Upper lobe of right lung (tissue), 1 donor: Measurements from ENCODE around the gene PCDHGA9. TPM values are rescaled to one million over a fixed set of nuclear protein-coding genes. Genes with fewer than 3 reads are reported as not detected.
"Not testable (repeated sequence)": the region's sequence is repeated elsewhere in the genome, so short reads cannot be mapped to it uniquely, and the experiment has no call there.

ENCODE experiments used
- ATAC-seq: fragments of 200-7000 bp; cut with Tn5 transposase; one replicate; pipeline ENCODE4 v1.9.1; 2020; ENCODE audit warnings: mild to moderate bottlenecking, moderate library complexity
- DNase-seq: peaks from one replicate; pipeline ENCODE4 v3.0.0-alpha.2; 2020
- H3K27ac ChIP-seq: fragments of 200-600 bp; one replicate; pipeline ENCODE4 v1.8.0; 2022
- H3K27me3 ChIP-seq: fragments of 200-600 bp; one replicate; pipeline ENCODE4 v1.8.0; 2022; ENCODE audit warnings: mild to moderate bottlenecking
- H3K36me3 ChIP-seq: fragments of 200-600 bp; one replicate; pipeline ENCODE4 v1.8.0; 2022
- H3K4me1 ChIP-seq: fragments of 200-600 bp; one replicate; pipeline ENCODE4 v1.8.0; 2022
- H3K4me3 ChIP-seq: fragments of 200-600 bp; one replicate; pipeline ENCODE4 v1.8.0; 2022; ENCODE audit warnings: mild to moderate bottlenecking
- H3K9me3 ChIP-seq: fragments of 200-600 bp; one replicate; pipeline ENCODE4 v1.8.0; 2022
- intact Hi-C: fragments of 100-400 bp; cut with DNase I; formaldehyde crosslinking; loops from one replicate; pipeline ENCODE4 v1.11.0; 2022
- total RNA-seq: library from RNA; stranded (reverse); fragmentation: NEBNext Ultra II Directional; extraction: Animal tissue kit (Norgen Biotek cat#: 25700); gene quantifications from one replicate; pipeline ENCODE4 v1.2.1, GENCODE V29; 2021
- TF ChIP-seq, protein P1 (sequence below): fragments of 200-600 bp; IDR thresholded peaks from one replicate; pipeline ENCODE4 v1.8.0; 2022; ENCODE audit warnings: antibody characterized with exemption
- donor health status: DM: no; HTN: yes; CAD: no; lungs with severe emphysema.

Gene PCDHGA9
- total RNA-seq, 1 donor from 2014 or later, result 5.4 TPM

DNA sequence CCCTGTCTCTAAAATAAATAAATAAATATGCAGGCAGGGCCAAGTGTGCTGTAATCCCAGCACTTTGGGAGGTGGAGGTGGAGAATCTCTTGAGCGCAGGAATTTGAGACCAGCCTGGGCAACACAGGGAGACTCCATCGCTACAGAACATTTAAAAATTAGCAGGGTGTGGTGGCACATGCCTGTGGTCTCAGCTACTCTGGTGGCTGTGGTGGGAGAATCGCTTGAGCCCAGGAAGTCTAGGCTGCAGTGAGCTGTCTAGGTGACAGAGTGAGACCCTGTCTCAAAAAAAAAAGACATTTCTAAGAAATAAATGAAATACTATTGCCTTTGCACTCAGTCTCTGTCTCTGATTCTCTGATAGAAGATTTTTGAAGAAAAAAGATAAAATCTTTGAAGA is 9.0 kb downstream of the PCDHGA9 start:
- intact Hi-C loops, result no loop called here
- Histone ChIP-seq H3K4me1 (no peaks in the 10 kb centered on the region), H3K9me3 (peaks cover 49% of the 10 kb centered on the region), H3K36me3 (no peaks in the 10 kb centered on the region), H3K27ac (no peak overlapping the region), H3K4me3 (no peak overlapping the region), H3K27me3 (peaks cover 11% of the 10 kb centered on the region)
- TF ChIP-seq, protein P1, sequence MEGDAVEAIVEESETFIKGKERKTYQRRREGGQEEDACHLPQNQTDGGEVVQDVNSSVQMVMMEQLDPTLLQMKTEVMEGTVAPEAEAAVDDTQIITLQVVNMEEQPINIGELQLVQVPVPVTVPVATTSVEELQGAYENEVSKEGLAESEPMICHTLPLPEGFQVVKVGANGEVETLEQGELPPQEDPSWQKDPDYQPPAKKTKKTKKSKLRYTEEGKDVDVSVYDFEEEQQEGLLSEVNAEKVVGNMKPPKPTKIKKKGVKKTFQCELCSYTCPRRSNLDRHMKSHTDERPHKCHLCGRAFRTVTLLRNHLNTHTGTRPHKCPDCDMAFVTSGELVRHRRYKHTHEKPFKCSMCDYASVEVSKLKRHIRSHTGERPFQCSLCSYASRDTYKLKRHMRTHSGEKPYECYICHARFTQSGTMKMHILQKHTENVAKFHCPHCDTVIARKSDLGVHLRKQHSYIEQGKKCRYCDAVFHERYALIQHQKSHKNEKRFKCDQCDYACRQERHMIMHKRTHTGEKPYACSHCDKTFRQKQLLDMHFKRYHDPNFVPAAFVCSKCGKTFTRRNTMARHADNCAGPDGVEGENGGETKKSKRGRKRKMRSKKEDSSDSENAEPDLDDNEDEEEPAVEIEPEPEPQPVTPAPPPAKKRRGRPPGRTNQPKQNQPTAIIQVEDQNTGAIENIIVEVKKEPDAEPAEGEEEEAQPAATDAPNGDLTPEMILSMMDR, result no peak
- ATAC-seq (no peak), DNase-seq (no peak)

GRCh38 chr5:141412854-141413539 is 10.4 kb downstream of the PCDHGA9 start, which contains the start of gene PCDHGA10:
Gene PCDHGA10 (plus strand): TSS chr5:141412987. CDS start chr5:141413176, 189 bp downstream.
- H3K9me3 ChIP-seq, result peaks cover 55% of the 10 kb centered on the region
- intact Hi-C loops, result no loop called here

GRCh38 chr5:141413540-141414069 is 11.0 kb downstream of the PCDHGA9 start:
- Histone ChIP-seq H3K27ac (no peak overlapping the region), H3K4me3 (peak overlapping the region; percentile 39), H3K9me3 (peaks cover 53% of the 10 kb centered on the region), H3K4me1 (no peaks in the 10 kb centered on the region), H3K27me3 (peaks cover 11% of the 10 kb centered on the region), H3K36me3 (no peaks in the 10 kb centered on the region)
- no peak for ATAC-seq
- intact Hi-C loops, result no loop called here
- TF ChIP-seq, protein P1, result no peak
- no peak for DNase-seq

More at GRCh38 chr5:141412854-141413539, 10.4 kb downstream of the PCDHGA9 start, which contains the start of gene PCDHGA10:
- peak within 1 kb of the TSS; percentile 39 for H3K4me3 ChIP-seq
- H3K4me1 ChIP-seq, result no peaks in the 10 kb centered on the region
- H3K36me3 ChIP-seq, result no peaks in the 10 kb centered on the region
- TF ChIP-seq, protein P1, result peak; percentile 56
- no peak within 1 kb of the TSS for H3K27ac ChIP-seq
- peaks cover 11% of the 10 kb centered on the region for H3K27me3 ChIP-seq
- DNase-seq (no peak), ATAC-seq (peak; percentile 79)

DNA sequence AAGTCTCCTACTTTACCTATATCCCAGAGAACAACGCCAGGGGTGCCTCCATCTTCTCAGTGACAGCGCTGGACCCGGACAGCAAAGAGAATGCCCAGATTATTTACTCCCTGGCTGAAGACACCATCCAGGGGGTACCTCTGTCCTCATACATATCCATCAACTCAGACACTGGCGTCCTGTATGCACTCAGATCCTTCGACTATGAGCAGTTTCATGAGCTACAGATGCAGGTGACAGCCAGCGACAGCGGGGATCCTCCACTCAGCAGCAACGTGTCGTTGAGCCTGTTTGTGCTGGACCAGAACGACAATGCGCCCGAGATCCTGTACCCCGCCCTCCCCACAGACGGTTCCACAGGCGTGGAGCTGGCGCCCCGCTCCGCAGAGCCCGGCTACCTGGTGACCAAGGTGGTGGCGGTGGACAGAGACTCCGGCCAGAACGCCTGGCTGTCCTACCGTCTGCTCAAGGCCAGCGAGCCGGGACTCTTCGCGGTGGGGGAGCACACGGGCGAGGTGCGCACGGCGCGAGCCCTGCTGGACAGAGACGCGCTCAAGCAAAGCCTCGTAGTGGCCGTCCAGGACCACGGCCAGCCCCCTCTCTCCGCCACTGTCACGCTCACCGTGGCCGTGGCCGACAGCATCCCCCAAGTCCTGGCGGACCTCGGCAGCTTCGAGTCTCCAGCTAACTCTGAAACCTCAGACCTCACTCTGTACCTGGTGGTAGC is 12.1 kb downstream of the PCDHGA9 start:
- intact Hi-C loops, H3K4me3 ChIP-seq, DNase-seq, H3K27ac ChIP-seq, ATAC-seq, H3K4me1 ChIP-seq, H3K36me3 ChIP-seq: not testable (repeated sequence)
- H3K27me3 ChIP-seq, result peaks cover 16% of the 10 kb centered on the region
- peaks cover 53% of the 10 kb centered on the region for H3K9me3 ChIP-seq

- H3K27ac ChIP-seq, H3K36me3 ChIP-seq, H3K4me1 ChIP-seq, H3K4me3 ChIP-seq, ATAC-seq, intact Hi-C loops, DNase-seq: not testable (repeated sequence)
- Histone ChIP-seq H3K9me3 (peaks cover 55% of the 10 kb centered on the region), H3K27me3 (peaks cover 12% of the 10 kb centered on the region)
Measured at GRCh38 chr5:141415275-141415618, 12.7 kb downstream of the PCDHGA9 start.

DNA sequence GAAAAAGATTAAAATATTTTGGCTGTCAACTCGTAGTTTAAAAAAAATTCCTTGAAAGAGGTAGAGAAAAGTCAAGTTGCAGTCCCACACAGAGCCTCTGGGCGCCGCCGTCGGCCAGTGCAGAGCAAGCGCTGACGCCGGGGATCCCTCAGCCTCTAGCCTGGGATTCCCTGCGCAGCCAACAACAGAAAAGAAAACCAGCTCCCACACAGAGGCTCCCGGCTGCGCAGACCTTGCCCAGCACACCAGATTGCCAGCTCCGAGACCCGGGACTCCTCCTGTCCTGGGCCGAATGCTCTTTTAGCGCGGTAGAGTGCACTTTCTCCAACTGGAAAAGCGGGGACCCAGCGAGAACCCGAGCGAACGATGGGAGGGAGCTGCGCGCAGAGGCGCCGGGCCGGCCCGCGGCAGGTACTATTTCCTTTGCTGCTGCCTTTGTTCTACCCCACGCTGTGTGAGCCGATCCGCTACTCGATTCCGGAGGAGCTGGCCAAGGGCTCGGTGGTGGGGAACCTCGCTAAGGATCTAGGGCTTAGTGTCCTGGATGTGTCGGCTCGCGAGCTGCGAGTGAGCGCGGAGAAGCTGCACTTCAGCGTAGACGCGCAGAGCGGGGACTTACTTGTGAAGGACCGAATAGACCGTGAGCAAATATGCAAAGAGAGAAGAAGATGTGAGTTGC is 15.1 kb downstream of the PCDHGA9 start, which contains the start of gene PCDHGB7:
PCDHGB7 (plus strand) TSS at position 184 of the 679 bp plus-strand sequence; CDS start at position 367, 183 bp downstream.
- intact Hi-C loops, result not testable (repeated sequence)

More for the DNA sequence above, 15.1 kb downstream of the PCDHGA9 start, which contains the start of gene PCDHGB7:
- peaks cover 63% of the 10 kb centered on the region for H3K9me3 ChIP-seq
- H3K4me1 ChIP-seq, H3K36me3 ChIP-seq, H3K27me3 ChIP-seq: not testable (repeated sequence)
- peak; percentile 89 for DNase-seq
- peak within 1 kb of the TSS; percentile 46 for H3K4me3 ChIP-seq
- peak; percentile 94 for ATAC-seq
- peak within 1 kb of the TSS; percentile 48 for H3K27ac ChIP-seq
- TF ChIP-seq, protein P1, result peak; percentile 67
